ENCODE data around the gene SIAH1. TPM values are rescaled to one million over a fixed set of nuclear protein-coding genes. Genes with fewer than 3 reads are reported as not detected.
"Not testable (repeated sequence)": the region's sequence is repeated elsewhere in the genome, so short reads cannot be mapped to it uniquely, and the experiment has no call there.

Gene SIAH1
- total and polyA plus RNA-seq, 2 of the 8 experiments (the other 6 are each of a cell fraction or from before 2014, with no cell fraction given), result 19.5 to 33.9 TPM

GRCh38 chr16:48405153-48405552 lies 19.9 kb upstream of the SIAH1 start (continued):
- no peak for TF ChIP-seq PHF8 (conservative IDR thresholded peaks at IDR 0.05; ENCODE audit: low read depth, low read length)
- TF ChIP-seq HDAC2 (IDR thresholded peaks at IDR 0.05; ENCODE audit: borderline replicate concordance in 1 of 2, low read depth in 2 of 2, low read length in 2 of 2), result no peak
- no peak for TF ChIP-seq CBX8 (IDR thresholded peaks at IDR 0.05; ENCODE audit: borderline replicate concordance, low read depth, low read length)
- no peak for TF ChIP-seq GABPA (IDR thresholded peaks at IDR 0.05; ENCODE audit: borderline replicate concordance, insufficient read depth, low read length)
- TF ChIP-seq EP300 (IDR thresholded peaks at IDR 0.05; ENCODE audit: borderline replicate concordance in 1 of 2, low read depth in 2 of 2, low read length in 2 of 2), result no peak
- TF ChIP-seq, protein P1, sequence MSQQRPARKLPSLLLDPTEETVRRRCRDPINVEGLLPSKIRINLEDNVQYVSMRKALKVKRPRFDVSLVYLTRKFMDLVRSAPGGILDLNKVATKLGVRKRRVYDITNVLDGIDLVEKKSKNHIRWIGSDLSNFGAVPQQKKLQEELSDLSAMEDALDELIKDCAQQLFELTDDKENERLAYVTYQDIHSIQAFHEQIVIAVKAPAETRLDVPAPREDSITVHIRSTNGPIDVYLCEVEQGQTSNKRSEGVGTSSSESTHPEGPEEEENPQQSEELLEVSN (IDR thresholded peaks at IDR 0.05), result no peak

GRCh38 chr16:48402547-48402946 lies 17.3 kb upstream of the SIAH1 start:
- CTCF ChIA-PET (ENCODE audit: partially characterized antibody); H2AFZ ChIP-seq (ENCODE audit: low read length); H2AK5ac ChIP-seq (ENCODE audit: low read depth, low read length); H3K4me3 ChIP-seq (ENCODE audit: extremely low read depth in 1 of 4, insufficient read depth in 2 of 4, low read depth in 3 of 4, low read length in 4 of 4); H4K5ac ChIP-seq (ENCODE audit: insufficient read length, low read depth, low read length); H2BK12ac ChIP-seq (ENCODE audit: low read depth, low read length); H3K36me3 ChIP-seq (ENCODE audit: control insufficient read depth in 2 of 4, insufficient read depth in 4 of 4, low read length in 3 of 4); FAIRE-seq; H2BK20ac ChIP-seq (ENCODE audit: low read length); DNase-seq (ENCODE audit: low read depth in 1 of 2, low spot score in 2 of 2); H4K8ac ChIP-seq (ENCODE audit: extremely low read depth, insufficient read depth, low read length); H4K91ac ChIP-seq (replicated peaks; ENCODE audit: insufficient read length, low read length); H3K23me2 ChIP-seq (ENCODE audit: low read depth, low read length); H3K23ac ChIP-seq (ENCODE audit: insufficient read length); H3K4me1 ChIP-seq (replicated peaks in 1 of 4; ENCODE audit: control insufficient read depth in 3 of 4, insufficient read depth in 4 of 4, low read length in 3 of 4); H3K4me2 ChIP-seq (ENCODE audit: insufficient read depth in 1 of 2, low read depth in 2 of 2, low read length in 2 of 2); H2BK15ac ChIP-seq (ENCODE audit: low read length); H2BK120ac ChIP-seq (replicated peaks; ENCODE audit: low read depth, low read length); H3K79me2 ChIP-seq (ENCODE audit: control insufficient read depth in 1 of 2, insufficient read depth in 2 of 2, low read length in 2 of 2); H3K79me1 ChIP-seq (ENCODE audit: low read depth, low read length); H3K14ac ChIP-seq (ENCODE audit: insufficient read length); H2BK5ac ChIP-seq (ENCODE audit: low read depth, low read length); H3K18ac ChIP-seq (ENCODE audit: extremely low read depth, low read length); H3K9me3 ChIP-seq (ENCODE audit: insufficient read depth in 2 of 2, low read depth in 1 of 2, low read length in 1 of 2); H3K4ac ChIP-seq (replicated peaks; ENCODE audit: insufficient read length, low read depth, low read length); H3K56ac ChIP-seq (replicated peaks; ENCODE audit: insufficient read length, low read depth, low read length); H4K20me1 ChIP-seq (replicated peaks in 1 of 2; ENCODE audit: control insufficient read depth in 1 of 2, insufficient read depth in 2 of 2, low read length in 2 of 2); H3K27me3 ChIP-seq (replicated peaks in 1 of 4; ENCODE audit: control insufficient read depth in 3 of 4, extremely low read depth in 1 of 4, insufficient read depth in 3 of 4, low read length in 3 of 4); H3K27ac ChIP-seq (ENCODE audit: low read depth, low read length); H3K9ac ChIP-seq (replicated peaks in 1 of 4; ENCODE audit: extremely low read depth in 1 of 4, low read depth in 3 of 4, low read length in 3 of 4): not testable (repeated sequence)
- 94% methylated on average over 8 of the region's 8 CpGs; no CpG with 5 or more reads in 1 of the 2 experiments for WGBS, 2 experiments (ENCODE audit: extremely low coverage in 1 of 2, insufficient coverage in 1 of 2, insufficient read length in 1 of 2, insufficient replicate concordance in 2 of 2, low coverage in 1 of 2, low lambda C conversion rate in 2 of 2, missing lambda C conversion rate in 1 of 2)
- POLR2A ChIA-PET (ENCODE audit: partially characterized antibody), result interaction anchor here (1.2 to 1.5 kb wide), 2 partner anchors 9 to 36 kb away, joined by 3 read pairs; no protein-coding TSS in a partner anchor

Data from H1 (cell line).